UCSD-AML1 (cell line): Measurements from ENCODE around the gene CELF2.

Source experiments
- DNase-seq: peaks from one replicate; lab custom pipeline; 2025; ENCODE audit not compliant: unreplicated experiment; lab: John Stamatoyannopoulos, UW

CELF2 gene

DNA sequence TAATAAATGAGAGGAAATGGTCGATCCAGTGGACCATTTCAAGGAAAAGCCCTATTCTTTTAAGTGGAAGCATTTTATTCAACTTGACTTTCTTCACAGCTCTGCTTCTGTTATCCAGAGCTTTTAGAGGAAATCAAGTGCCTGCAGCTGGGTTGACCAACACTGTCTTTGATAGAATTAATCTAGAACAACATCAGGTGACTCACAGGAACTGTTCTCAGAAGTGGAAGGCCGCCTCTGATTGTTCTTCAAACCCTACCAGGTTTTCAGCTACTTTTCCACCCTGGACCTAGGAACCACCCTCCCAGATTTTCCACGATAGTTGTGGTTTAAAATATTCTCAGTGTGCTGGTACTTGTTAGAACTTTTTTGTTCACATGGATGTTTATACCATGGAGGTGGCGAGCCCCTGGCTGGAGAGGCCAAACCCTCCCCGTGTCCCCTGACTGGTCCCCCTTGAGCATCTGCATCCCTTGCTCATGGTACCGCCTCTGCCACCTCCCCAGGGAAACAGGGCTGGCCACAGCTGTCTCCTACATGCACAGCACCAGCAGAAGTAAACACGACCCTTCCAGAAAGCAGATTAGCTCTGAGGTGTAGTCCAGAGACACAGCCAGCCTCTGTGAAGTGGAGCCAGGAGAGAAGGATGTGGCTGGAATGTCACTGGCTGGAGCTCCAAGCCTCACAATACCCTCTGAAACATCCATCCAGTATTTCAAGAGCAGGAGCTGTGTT lies 300.4 kb downstream of the CELF2 start:
- DNase-seq, result no peak

DNA sequence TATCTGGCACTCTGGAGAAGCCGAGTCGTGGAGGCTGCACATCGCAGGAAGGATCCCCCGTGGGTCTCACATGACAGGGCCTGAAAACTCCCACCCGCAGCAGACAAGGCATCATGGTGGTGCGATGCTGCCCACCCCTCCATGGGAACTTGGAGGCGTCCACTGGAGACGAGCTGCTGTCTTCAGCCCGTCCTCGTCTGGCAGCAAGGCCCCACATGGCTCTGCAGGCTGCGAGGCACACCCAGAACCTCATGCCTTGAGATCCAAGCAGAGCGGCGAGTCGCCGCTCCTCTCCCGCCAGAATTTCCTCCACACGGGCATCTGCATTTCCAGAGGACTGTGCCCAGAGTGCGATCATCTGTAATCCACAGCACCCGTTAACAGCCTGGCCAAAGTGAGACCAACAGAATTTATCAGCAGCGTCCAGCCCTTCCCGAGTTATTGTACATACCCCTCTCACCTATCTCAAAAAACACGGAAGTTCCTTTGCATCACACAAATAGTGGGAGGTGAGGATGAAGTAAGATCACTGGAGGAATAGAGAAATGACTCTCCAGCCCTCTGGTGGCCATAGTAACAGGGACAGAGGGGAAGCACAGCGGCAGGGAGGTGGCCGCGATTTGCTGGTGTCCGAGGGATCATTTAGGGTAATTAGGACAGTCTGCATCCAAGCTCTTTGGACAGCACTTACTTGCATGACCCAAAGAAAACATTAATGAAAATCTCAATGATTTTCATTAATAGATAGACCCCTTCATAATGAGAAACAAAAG lies 301.3 kb downstream of the CELF2 start:
- DNase-seq, result no peak

DNA sequence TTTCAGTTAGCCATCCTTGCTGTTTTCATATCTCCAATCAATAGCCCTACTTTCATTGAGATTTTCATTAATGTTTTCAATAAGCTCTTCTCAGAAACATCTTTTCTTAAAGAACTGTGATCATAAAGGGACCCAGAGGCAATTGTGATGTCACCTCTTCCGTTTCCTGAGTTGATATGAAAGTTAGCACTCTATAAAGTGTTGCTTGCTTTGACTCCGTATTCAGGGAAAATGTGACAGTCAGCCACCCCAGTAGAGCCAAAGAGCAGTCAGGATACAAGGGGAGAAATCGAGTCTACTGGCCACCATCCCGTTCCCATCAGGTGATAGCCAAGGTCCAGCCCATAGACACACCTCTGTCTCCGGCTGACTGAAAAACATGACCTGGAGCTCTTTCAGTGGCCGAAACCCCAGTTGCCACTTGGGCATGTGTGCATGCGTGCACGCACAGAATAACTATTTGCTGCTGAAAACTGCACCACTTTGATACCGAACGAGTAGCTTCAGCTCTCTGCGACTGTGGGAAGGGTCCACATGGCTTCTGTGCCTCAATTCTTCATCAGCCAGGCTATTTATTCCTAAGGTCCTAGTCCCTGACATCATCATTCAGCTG lies 302.4 kb downstream of the CELF2 start:
- no peak for DNase-seq

DNA sequence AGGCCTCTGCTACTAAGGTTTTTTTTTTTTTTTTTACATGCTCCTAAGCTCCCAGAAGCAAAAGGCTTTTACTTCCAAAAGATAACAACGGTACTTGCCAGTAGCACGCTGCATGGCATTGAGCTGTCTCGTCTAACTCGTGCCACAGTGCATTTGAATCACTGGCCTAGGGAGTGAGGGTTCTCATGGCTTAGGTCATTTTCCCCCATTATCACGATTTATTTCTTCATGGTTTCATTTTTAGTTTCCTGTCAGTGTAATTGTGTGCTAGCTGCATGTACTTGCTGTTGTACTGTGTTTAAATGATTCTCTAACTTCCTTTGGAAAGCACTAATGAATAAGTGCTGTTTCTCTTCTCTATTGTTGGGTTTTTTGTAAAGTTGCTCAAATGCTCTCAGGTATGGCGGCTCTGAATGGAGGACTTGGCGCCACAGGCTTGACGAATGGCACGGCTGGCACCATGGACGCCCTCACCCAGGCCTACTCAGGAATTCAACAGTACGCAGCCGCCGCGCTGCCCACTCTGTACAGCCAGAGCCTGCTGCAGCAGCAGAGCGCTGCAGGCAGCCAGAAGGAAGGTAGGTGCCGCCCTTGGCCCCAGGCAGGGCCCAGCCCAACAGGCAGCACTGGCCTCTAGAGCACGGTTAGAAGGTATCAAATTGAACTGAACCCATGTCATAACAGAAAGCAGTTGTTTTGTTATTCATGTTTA lies 303.3 kb downstream of the CELF2 start:
- DNase-seq, result no peak

DNA sequence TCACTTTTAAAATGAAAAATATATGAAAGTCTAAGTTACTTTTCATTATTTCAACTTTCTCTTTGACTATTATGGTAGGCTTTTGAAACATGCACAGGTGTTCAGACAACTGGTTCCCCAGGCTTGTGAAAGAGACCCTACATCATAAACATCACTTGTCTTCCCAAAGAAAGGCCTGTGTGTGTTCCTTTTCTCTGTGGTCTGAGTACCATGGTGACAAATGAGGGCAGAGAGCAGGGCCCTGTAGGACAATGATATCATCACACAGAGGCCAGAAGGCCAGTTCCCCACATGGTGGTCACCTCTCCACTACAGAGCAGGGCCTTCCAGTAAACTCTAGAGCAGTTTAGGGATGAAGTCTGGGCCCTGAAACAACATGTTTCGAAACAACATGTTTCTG lies 305.0 kb downstream of the CELF2 start:
- DNase-seq, result no peak

DNA sequence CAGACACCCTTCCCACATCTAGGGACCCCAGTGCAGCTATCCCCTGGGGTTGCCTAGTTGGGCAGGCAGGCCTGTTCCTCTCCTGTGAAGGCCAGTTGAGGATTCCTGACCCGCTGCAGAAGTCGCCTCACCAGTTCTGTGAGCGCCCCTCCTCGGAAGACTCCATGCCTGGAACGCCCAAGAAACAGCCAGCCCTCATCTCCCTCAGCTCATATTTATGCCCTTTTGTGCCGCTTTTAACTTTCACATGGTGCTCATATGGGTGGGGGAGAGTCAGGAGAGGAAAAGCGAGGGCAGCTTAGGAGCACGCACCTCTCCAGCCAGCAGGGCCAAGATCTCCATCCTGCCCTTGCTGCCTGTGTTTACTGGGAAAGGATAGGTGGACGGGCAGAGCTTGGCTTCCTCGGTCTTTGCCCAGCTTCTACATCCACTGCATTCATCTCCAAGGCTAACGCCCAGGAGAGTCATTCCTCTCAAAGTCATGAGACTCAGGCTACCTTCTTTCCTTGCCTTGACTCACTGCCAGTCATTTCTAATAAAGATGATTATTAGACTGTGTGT lies 307.2 kb downstream of the CELF2 start:
- no peak for DNase-seq

DNA sequence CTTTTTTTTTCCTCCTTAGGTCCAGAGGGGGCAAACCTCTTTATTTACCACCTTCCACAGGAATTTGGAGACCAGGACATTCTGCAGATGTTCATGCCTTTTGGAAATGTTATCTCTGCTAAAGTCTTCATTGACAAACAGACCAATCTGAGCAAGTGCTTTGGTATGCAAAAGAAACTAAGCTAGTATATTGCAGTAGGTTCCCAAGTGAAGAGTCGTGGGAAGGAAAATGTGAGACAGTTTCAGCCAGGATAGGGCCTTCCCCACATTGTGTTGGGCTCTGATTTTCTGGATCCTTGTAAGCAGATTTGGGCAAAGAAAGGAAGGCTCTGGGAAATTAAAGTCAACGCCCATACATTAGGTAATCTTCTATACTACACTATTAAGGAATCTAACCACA lies 308.1 kb downstream of the CELF2 start:
- no peak for DNase-seq

DNA sequence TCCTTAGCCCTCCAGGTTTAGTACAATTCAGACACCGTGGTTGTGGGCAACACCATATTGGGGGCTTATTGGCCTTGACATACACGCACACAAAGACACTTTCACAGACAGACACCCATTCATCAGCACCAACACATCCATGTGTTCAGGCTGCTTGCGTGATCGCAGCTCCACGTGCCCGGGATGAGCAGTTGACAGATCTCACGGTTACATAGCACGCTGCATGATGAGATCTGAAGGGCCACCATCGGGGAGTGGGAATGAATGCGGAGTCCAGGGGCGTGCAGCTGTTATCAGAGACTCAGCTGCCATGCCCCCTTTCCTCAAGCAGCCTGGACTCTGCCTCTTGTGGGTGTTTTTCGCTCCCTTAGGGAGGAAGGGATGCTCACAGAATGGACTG lies 308.6 kb downstream of the CELF2 start:
- no peak for DNase-seq

DNA sequence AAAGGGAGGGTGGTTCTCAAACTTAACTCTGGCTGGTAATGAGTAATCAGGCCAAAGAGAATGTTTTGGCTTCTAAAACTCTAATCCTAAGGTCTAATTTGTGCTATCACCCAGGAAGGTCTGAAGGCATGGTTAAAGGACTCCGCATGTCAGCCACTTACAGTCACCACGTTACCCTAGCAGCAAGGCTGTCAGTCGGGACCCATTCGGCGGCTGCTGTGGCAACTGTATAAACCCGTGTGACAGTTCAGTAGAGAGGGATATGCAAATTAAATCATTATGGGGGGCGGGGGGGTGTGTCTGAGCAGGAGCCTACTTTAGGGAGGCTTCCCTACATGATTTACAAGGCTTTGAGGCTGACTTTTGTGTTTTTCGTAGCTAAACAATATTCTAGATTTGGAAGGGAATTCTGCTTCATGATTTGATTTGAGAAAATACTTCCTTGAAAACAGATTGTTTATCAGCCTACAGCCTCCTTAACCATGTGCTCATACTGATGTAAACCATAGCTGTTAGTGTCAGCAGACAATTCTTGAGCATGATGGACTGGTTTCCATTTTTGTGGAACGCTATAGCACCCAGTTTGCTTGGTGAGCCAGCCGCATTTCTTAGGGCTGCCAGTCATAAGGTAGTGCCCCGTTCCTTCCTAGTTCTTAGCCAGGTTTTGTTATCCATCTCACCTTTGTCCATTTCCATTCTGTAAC lies 309.4 kb downstream of the CELF2 start:
- DNase-seq, result no peak

DNA sequence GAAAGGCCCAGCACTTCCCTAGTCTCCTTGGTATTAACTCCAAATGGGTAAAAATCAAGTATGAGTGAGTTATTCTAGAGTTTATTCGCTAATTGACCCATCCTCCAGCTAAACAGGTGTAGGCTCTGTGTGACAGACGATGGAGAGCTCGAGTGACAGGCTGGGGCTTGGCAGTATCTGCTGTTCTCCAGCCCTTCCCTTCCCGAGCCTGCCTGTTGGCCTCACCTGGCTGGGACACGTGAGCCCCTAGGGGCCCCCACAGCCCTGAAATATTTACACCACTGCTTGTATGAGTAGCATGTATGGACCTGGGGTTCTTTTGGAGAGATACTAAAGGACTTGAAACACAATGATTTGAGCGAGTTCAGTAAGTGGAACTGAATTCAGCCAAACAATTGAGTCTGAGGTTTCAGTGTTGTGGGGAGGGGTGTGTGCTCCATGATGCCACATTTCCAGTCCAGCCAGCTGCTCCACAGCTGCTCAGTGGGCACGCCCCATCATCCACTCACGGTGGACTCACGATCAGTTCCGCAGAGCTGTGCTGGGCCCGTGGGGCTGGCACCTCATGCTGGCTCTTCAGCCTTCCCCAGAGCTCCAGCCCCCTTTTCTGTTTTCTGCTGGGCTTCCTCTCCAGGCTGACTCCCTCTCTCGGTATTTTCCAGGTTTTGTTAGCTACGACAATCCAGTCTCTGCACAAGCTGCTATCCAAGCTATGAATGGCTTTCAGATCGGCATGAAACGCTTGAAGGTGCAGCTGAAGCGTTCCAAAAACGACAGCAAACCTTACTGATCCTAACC lies 310.8 kb downstream of the CELF2 start:
- no peak for DNase-seq

DNA sequence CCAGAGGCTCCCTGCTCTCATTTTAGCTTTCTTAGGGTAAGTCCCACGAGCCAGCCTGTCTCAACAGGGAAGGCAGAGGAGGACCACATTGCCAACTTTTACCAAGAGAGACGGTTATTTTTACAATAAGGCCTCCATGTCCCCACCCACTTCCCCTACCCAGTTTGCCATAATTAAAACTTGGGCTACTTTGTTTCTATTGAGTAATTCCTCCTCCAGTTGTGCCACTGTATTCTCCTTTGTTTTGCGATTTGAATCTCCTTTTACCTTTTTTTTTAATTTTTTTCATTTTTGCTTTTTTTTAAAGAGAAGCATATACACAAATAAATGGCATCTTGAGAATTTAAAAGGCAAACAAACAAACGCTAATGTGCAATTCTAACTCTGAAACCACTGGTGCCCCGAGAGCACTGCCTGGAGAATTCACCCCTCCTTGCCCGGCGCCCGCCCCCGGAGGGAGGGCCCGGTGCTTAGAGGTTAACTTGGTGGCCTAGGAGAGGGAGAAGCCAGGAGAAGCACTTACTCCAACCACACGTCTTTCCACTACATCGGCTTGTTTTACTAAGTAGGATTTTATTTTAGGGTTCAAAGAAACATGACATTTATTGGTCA lies 311.5 kb downstream of the CELF2 start:
- DNase-seq, result no peak

DNA sequence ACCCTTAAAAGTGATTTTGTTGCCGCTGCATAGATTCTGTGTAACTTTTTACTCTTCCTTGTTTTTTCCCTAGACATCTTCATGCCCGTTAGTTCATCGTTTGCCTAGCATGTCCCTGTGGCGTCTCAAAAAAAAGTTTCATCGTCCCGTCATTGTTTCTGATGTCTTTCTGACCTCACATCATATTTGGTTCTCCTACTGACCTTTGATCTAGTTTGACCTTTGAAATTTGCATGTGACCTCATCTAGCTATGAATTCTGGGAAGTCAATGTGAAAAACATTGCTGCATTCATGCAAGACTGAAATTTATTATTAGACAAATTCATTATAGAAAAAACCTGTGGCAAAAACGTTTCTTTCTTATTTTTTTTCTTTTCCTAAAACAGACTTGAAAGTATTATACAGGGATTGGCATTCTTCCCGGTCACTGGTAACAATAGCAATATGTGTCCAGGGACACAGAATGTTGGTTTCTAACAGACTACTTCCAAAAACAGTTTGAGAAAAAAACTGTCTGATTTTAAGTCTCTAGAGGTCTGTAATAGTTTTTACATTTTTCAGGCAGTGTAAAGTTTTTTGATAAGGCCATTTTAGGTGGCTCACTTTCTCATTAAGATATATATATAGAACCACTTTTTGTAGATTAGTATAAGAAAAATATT lies 312.8 kb downstream of the CELF2 start:
- DNase-seq, result no peak

DNA sequence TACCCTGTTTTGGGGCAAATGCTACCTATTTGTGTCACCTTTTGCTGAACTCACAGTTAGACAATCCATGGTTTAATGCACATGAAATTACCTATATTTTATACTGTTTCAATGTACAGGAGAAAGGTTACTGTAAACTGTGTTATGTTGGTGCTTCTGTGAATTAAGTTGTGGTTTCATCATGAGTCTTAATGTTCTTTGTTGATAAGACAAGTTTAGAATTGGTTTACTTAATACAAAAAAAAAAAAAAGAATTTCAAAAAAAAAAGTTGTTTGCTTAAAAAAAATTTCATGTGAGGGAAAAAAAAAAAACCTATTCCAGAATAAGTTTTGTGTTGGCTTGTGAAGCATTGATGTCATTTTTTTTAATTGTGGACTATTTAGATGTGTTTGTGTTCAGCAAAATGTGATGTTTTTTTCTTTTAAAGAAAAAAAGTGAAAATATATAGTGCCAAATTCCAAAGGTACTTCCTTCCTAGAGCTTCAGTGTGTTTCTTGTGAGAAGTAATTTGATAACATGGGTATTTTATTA lies 313.4 kb downstream of the CELF2 start:
- DNase-seq, result no peak

DNA sequence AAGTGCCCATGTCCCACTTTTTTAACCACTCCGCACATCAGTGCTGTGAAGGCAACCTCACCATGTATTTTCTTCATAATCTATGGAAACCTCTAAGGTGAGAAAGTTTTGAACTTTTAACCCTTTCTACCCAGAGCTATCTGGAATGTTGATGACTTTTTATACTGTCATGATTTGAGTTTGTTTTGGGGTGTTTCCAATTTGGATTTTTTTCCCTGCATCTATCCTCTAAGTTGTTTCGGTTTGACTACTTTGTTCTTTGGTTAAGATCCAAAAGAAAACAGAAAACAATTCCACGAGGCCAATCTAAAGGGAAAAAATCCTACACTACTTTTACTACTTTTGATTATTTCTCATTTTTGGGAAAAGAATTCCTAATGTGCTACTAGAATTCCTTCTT lies 314.1 kb downstream of the CELF2 start:
- no peak for DNase-seq

DNA sequence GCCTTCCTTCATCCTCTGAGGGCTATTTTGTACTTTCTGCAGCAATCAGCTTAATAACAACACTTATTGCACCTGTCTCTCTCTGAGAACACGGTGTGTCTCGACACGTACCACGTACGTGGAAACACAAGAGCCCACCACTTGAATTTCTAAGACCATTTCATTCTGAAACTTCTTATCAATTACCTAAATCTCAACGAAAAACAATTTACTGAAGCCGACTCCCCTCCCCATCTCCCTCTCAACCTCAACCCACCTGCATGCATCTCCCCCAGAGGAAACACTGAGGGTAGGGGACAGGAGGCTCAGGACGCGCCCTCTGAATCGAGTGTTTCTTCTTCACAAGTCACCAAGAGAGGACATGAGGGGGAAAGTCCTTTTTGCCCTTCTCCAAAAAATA lies 315.2 kb downstream of the CELF2 start:
- DNase-seq, result no peak

DNA sequence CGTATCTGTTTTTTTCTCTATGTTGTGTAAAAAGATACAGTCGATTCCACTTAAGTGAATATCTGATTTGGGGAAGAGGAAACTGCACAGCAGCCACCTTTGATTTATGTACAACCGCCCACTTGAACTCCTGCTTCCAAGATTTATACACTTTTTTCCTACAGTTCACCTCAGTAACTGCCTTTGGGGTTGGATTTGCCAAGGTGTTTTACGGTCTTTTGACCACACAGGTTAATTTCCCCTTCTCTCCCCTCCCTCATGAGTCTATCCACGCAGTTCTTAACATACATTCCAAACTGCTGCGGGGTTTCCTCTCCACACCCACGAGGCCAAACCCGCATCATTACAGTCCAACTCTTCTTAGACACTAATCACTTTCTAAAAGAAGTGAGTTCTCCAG lies 316.8 kb downstream of the CELF2 start:
- DNase-seq, result no peak

DNA sequence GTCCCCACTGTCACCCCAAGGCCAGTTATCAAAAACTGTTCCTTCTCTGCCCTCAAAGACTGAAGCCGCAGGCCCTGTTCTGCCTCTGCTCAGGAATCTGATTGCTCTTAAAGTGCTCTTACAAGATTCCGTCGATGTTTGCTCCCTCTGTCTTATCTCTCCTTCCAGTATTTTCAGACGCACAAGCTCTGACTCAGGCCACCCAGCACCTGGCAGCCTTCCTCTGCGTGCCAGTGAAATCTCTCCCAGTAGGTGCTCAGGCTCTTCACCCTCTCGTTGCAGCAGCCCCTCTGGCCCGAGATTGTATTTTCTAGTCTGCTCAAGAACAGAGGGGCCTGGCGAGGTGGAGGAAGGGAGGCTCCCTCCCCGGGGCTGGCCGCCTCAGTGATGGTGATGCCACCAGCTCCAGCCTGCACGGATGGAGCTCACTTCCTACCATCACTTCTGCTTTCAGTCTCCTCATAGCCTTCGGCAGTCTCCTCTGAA lies 317.5 kb downstream of the CELF2 start:
- no peak for DNase-seq

DNA sequence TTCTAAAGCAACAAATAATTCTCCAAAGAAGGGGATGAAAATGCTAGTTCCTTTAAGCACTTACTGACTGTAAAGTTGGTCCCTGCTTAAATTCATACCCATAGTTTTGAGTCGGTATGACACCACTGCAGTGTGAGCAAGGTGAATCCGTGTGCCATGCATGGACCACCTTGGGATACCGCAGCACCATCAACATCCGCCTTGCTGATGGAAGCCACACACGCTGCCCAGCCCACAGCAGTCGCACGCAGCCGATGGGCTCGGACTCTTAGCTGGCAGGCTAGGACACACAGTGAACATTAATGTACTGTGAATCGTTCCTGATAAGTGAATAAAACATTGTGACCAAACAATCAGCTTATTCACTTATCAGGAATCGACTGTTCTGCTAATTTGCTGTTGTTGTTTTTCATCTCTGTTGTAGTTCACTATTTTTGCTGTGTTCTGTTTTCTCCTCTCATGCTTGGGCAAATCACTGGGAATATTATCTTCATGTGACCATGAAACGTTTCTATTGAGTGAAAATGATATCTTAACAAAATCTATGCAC lies 318.3 kb downstream of the CELF2 start:
- DNase-seq, result no peak
